WERI-Rb-1 (cell line): ENCODE data around the gene KATNA1.

Source experiments
- DNase-seq: peaks from one replicate; pipeline ENCODE4 v3.0.0-alpha.2; 2020
- H3K27ac ChIP-seq: fragments of 250-450 bp; sonication (Bioruptor Pico); 2 replicates; pipeline ENCODE4 v1.5.1; 2020; ENCODE audit warnings: mild to moderate bottlenecking, moderate library complexity
- H3K27me3 ChIP-seq: fragments of 250-450 bp; sonication (Bioruptor Pico); 2 replicates; pipeline ENCODE4 v1.5.1; 2021; ENCODE audit warnings: mild to moderate bottlenecking, low read depth, moderate library complexity; ENCODE audit not compliant: insufficient read depth, severe bottlenecking
- H3K36me3 ChIP-seq: fragments of 250-450 bp; sonication (Bioruptor Pico); 2 replicates; pipeline ENCODE4 v1.5.1; 2020; ENCODE audit warnings: mild to moderate bottlenecking, moderate library complexity
- H3K4me3 ChIP-seq: 2 replicates; pipeline ENCODE4 v1.5.1; 2011; ENCODE audit warnings: low read depth, mild to moderate bottlenecking, control low read depth, low read length
- H3K9me3 ChIP-seq: fragments of 250-450 bp; sonication (Bioruptor Pico); 2 replicates; pipeline ENCODE4 v1.5.1; 2021; ENCODE audit warnings: mild to moderate bottlenecking, moderate library complexity; ENCODE audit not compliant: severe bottlenecking
- TF ChIP-seq, protein P1 (sequence below): IDR thresholded peaks from 2 replicates; pipeline ENCODE4 v1.5.1; 2011; ENCODE audit warnings: low read depth, mild to moderate bottlenecking, control low read depth, inconsistent platforms, low read length

KATNA1 gene

DNA sequence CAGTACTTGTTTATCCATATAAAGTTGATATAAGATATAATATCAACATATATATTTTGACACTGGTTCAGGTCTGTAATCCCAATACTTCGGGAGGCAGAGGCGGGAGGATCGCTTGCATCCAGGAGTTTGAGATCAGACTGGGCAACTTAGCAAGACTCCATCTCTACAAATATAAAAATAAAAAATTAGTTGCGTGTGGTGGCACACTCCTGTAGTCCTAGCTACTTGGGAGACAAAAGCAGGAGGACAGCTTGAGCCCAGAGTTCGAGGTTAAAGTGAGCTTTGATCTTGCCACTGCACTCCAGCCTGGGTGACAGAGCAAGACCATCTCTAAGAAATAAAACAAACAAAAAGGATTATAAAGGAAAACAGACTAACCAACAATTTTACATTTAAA lies 8.9 kb upstream of the KATNA1 start:
- H3K27me3 ChIP-seq, result no peaks in the 10 kb centered on the region
- TF ChIP-seq, protein P1, sequence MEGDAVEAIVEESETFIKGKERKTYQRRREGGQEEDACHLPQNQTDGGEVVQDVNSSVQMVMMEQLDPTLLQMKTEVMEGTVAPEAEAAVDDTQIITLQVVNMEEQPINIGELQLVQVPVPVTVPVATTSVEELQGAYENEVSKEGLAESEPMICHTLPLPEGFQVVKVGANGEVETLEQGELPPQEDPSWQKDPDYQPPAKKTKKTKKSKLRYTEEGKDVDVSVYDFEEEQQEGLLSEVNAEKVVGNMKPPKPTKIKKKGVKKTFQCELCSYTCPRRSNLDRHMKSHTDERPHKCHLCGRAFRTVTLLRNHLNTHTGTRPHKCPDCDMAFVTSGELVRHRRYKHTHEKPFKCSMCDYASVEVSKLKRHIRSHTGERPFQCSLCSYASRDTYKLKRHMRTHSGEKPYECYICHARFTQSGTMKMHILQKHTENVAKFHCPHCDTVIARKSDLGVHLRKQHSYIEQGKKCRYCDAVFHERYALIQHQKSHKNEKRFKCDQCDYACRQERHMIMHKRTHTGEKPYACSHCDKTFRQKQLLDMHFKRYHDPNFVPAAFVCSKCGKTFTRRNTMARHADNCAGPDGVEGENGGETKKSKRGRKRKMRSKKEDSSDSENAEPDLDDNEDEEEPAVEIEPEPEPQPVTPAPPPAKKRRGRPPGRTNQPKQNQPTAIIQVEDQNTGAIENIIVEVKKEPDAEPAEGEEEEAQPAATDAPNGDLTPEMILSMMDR, result no peak
- no peak for DNase-seq
- H3K4me3 ChIP-seq, result no peak overlapping the region
- no peak overlapping the region for H3K27ac ChIP-seq
- H3K9me3 ChIP-seq, result no peaks in the 10 kb centered on the region
- H3K36me3 ChIP-seq, result peaks cover 14% of the 10 kb centered on the region

DNA sequence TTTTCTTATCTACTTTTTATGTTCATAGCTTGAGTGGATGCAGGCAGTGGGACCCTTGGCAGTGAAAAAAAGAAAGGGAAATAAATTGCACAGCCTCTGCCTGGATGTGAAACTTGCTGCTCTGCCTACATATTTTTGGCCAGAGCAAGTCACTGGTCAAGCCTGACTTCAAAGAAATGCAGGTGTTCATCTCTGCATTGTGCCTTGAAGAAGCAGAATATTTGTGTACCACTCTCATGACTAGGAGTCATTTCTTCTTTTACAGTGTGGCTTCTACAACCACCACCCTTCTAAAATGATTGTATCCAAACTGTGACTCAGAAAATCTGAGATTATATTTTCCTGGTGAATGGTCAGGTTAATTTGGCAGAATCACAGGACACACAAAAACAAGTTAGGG lies 2.5 kb upstream of the KATNA1 start:
- H3K36me3 ChIP-seq, result no peaks in the 10 kb centered on the region
- no peak for DNase-seq
- H3K4me3 ChIP-seq, result no peak overlapping the region
- no peaks in the 10 kb centered on the region for H3K9me3 ChIP-seq
- H3K27me3 ChIP-seq, result no peaks in the 10 kb centered on the region
- no peak overlapping the region for H3K27ac ChIP-seq
- TF ChIP-seq, protein P1, result no peak

DNA sequence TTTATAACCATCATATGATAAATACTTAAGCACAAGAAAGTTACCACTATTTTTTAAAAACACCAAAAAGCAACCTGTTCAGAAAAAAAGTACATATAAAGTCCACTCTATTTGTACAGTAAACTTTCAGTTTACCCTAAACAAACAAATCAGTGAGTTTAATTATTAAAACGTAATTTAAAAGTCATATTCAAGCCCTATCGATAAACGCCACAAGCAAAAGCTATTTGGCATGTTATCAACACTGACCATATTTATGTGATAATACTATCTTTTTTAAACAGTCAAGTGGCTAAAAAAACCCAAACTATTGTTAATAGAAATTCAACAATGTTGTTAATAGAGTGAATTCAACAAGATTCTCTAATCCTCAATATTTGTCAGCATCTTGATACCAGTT lies 1.9 kb downstream of the KATNA1 start:
- H3K27ac ChIP-seq, result no peak overlapping the region
- DNase-seq, result no peak
- TF ChIP-seq, protein P1, result no peak
- no peaks in the 10 kb centered on the region for H3K36me3 ChIP-seq
- no peaks in the 10 kb centered on the region for H3K27me3 ChIP-seq
- H3K9me3 ChIP-seq, result no peaks in the 10 kb centered on the region
- H3K4me3 ChIP-seq, result no peak overlapping the region

DNA sequence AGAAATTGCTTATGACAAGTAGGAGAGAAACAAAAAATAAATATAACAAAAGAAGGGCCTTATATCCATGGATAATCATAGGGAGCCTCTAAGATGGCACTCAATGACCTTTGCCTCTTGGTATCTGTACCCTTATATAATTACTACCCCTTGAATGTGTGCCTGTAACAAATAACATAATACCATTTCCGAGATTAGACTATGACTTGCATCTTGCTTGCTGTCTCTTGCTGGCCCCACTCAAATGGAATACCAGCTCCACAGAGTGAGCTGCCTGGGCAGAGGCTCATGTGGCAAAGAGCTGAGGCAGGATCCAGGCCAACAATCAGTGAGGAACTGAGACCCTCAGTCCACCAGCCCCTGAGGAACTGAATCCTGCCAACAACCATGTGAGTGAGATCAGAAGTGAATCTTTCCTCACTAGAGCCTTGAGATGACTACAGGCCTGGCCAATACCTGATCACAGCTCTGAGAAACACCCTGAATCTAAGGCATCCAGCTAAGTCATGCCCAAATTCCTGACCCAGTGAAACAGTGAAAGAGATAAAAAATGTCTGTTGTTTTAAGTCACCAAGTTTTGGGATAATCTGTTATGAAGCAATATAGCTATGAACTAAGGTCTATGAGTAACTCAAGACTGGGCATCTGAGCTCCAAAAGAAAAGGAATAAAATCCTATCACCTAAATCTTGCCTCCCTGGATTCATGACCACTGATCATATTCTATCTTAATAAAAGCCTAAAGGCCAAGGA lies 5.5 kb downstream of the KATNA1 start:
- no peaks in the 10 kb centered on the region for H3K9me3 ChIP-seq
- no peak overlapping the region for H3K27ac ChIP-seq
- peaks cover 4% of the 10 kb centered on the region; the same call in 1 of the 2 replicates for H3K36me3 ChIP-seq
- DNase-seq, result no peak
- H3K27me3 ChIP-seq, result no peaks in the 10 kb centered on the region
- no peak overlapping the region for H3K4me3 ChIP-seq
- TF ChIP-seq, protein P1, result no peak

DNA sequence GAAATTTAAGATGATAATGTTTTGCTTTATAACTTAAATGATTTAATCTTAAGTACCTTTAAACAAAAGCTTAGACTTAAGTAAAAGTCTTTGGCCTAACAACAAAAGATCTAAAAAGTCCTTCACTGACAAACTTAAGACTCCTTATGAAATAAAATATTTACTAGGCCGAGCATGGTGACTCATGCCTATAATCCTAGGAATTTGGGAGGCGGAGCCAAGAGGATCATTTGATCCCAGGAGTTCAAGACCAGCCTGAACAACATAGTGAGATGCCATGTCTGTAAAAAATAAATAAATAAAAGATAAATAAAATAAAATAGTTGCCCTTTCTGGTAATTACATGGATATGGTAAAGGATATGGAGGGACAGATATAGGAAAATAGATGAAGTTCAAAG lies 12.4 kb downstream of the KATNA1 start:
- TF ChIP-seq, protein P1, result no peak
- Histone ChIP-seq H3K4me3 (no peak overlapping the region), H3K27me3 (no peaks in the 10 kb centered on the region), H3K27ac (no peak overlapping the region), H3K9me3 (no peaks in the 10 kb centered on the region), H3K36me3 (peaks cover 23% of the 10 kb centered on the region)
- no peak for DNase-seq

GRCh38 chr6:149634315-149634714 lies 14.2 kb downstream of the KATNA1 start:
- no peak for DNase-seq
- Histone ChIP-seq H3K9me3 (no peaks in the 10 kb centered on the region), H3K27ac (no peak overlapping the region), H3K36me3 (peaks cover 27% of the 10 kb centered on the region), H3K4me3 (no peak overlapping the region), H3K27me3 (no peaks in the 10 kb centered on the region)
- TF ChIP-seq, protein P1, result no peak
